SK-N-SH (cell line): Measurements from ENCODE around the gene TCL1A. TPM values are rescaled to one million over a fixed set of nuclear protein-coding genes. Genes with fewer than 3 reads are reported as not detected.

Experiments
- CTCF ChIA-PET: fragments of 300-600, 350-600 bp; formaldehyde crosslinking; extraction: SDS; loops from one replicate; lab custom pipeline; 2021; lab: Yijun Ruan, JAX
- POLR2A ChIA-PET: fragments of 350-600 bp; sonication (Branson Sonifier 250); formaldehyde crosslinking; extraction: SDS; loops from one replicate; lab custom pipeline; 2020; ENCODE audit warnings: antibody characterized with exemption, inconsistent platforms; lab: Yijun Ruan, JAX
- DNase-seq: peaks from one replicate; pipeline ENCODE4 v3.0.0; 2012
- H2AFZ ChIP-seq: fragments of 200-600 bp; sonication (generic); 2 replicates; pipeline ENCODE4 v1.8.1; 2016; ENCODE audit warnings: antibody characterized with exemption, mild to moderate bottlenecking, low read depth
- H3F3A ChIP-seq: fragments of 200-600 bp; sonication (generic); replicated peaks from 2 replicates; pipeline ENCODE3; 2016; ENCODE audit warnings: antibody characterized with exemption, mild to moderate bottlenecking; ENCODE audit not compliant: insufficient read depth
- H3K27ac ChIP-seq, 2 experiments: fragments of 200-500 bp in 1 of 2; fragments of 200-600 bp in 1 of 2; sonication (Bioruptor generic) in 1 of 2; sonication (generic), shearing (Covaris generic) in 1 of 2; 2 replicates each; pipeline versions ENCODE4 v1.5.1 to v1.6.1; 2014 to 2016; ENCODE audit warnings: low read depth in 2 of 2, inconsistent platforms in 1 of 2, low read length in 1 of 2, mild to moderate bottlenecking in 1 of 2, mixed read lengths in 1 of 2
- H3K27me3 ChIP-seq: fragments of 200-600 bp; sonication (generic), shearing (Covaris generic); 2 replicates; pipeline ENCODE4 v1.6.1; 2016; ENCODE audit warnings: mixed run types; ENCODE audit not compliant: insufficient read depth
- H3K36me3 ChIP-seq, 2 experiments: fragments of 200-500 bp in 1 of 2; fragments of 200-600 bp in 1 of 2; sonication (Bioruptor generic) in 1 of 2; sonication (generic) in 1 of 2; replicated peaks in 1 of 2; 2 replicates each; pipeline versions ENCODE3 to v1.5.1; 2014 to 2016; ENCODE audit warnings: low read length in 1 of 2, mild to moderate bottlenecking in 1 of 2; ENCODE audit not compliant: insufficient read depth in 2 of 2, control insufficient read depth in 1 of 2
- H3K4me1 ChIP-seq, 2 experiments: fragments of 200-500 bp in 1 of 2; fragments of 200-600 bp in 1 of 2; sonication (Bioruptor generic) in 1 of 2; sonication (generic), shearing (Covaris generic) in 1 of 2; 2 replicates each; pipeline versions ENCODE4 v1.5.1 to v1.6.1; 2014 to 2016; ENCODE audit warnings: low read depth in 1 of 2, low read length in 1 of 2, mixed run types in 1 of 2; ENCODE audit not compliant: insufficient read depth in 2 of 2, control insufficient read depth in 1 of 2
- H3K4me2 ChIP-seq: fragments of 200-600 bp; sonication (generic), shearing (Covaris generic); 2 replicates; pipeline ENCODE4 v1.6.1; 2017; ENCODE audit warnings: mixed run types
- H3K4me3 ChIP-seq, 2 experiments: fragments of 200-500 bp in 1 of 2; fragments of 200-600 bp in 1 of 2; sonication (Bioruptor generic) in 1 of 2; sonication (generic), shearing (Covaris generic) in 1 of 2; 2 replicates each; pipeline versions ENCODE4 v1.5.1 to v1.8.1; 2014 to 2016; ENCODE audit warnings: low read depth in 2 of 2, inconsistent platforms in 1 of 2, low read length in 1 of 2, mild to moderate bottlenecking in 1 of 2, mixed read lengths in 1 of 2, moderate library complexity in 1 of 2
- H3K79me2 ChIP-seq: fragments of 200-600 bp; sonication (generic); 2 replicates; pipeline ENCODE4 v1.8.1; 2017; ENCODE audit warnings: mild to moderate bottlenecking; ENCODE audit not compliant: insufficient read depth
- H3K9ac ChIP-seq: fragments of 200-600 bp; sonication (generic); 2 replicates; pipeline ENCODE4 v1.6.1; 2017; ENCODE audit warnings: mixed run types
- H3K9me2 ChIP-seq: fragments of 200-600 bp; sonication (generic); 2 replicates; pipeline ENCODE4 v1.6.1; 2017; ENCODE audit warnings: mixed run types
- H3K9me3 ChIP-seq: fragments of 200-600 bp; sonication (generic); 2 replicates; pipeline ENCODE4 v1.6.1; 2017; ENCODE audit warnings: mixed run types, mild to moderate bottlenecking, moderate library complexity
- H4K20me1 ChIP-seq: fragments of 200-600 bp; sonication (generic); 2 replicates; pipeline ENCODE4 v1.6.1; 2017; ENCODE audit warnings: mild to moderate bottlenecking, mixed run types; ENCODE audit not compliant: insufficient read depth
- CTCF ChIP-seq: fragments of 200-600 bp; sonication (generic); IDR thresholded peaks from 2 replicates; pipeline ENCODE4 v1.6.1; 2017; ENCODE audit warnings: antibody characterized with exemption, mild to moderate bottlenecking, moderate library complexity
- EP300 ChIP-seq, 2 experiments: IDR thresholded peaks; 2 replicates each; pipeline versions ENCODE4 v1.4.0 to v1.6.1; 2012; ENCODE audit warnings: borderline replicate concordance in 1 of 2, low read depth in 1 of 2, low read length in 1 of 2
- FOSL2 ChIP-seq: IDR thresholded peaks from 2 replicates; pipeline ENCODE4 v1.4.0; 2012; ENCODE audit warnings: low read depth, mild to moderate bottlenecking, moderate library complexity, borderline replicate concordance
- GABPA ChIP-seq: IDR thresholded peaks from 2 replicates; pipeline ENCODE4 v1.4.0; 2012; ENCODE audit warnings: low read depth, mild to moderate bottlenecking
- MEF2A ChIP-seq: IDR thresholded peaks from 2 replicates; pipeline ENCODE4 v1.4.0; 2012; ENCODE audit warnings: low read depth, borderline replicate concordance
- NFIC ChIP-seq: IDR thresholded peaks from 2 replicates; pipeline ENCODE4 v1.4.0; 2012; ENCODE audit warnings: borderline replicate concordance
- NRF1 ChIP-seq: IDR thresholded peaks from 2 replicates; pipeline ENCODE4 v1.6.1; 2012; ENCODE audit warnings: low read depth, mild to moderate bottlenecking, low read length
- PBX3 ChIP-seq: IDR thresholded peaks from 2 replicates; pipeline ENCODE4; 2012
- RCOR1 ChIP-seq: fragments of 150-350 bp; IDR thresholded peaks from 2 replicates; pipeline ENCODE4 v1.6.1; 2017; ENCODE audit warnings: antibody characterized with exemption, low read length
- REST ChIP-seq: IDR thresholded peaks from 2 replicates; pipeline ENCODE4 v1.6.1; 2012; ENCODE audit warnings: mild to moderate bottlenecking, low read depth, low read length, moderate library complexity
- TEAD4 ChIP-seq: IDR thresholded peaks from 2 replicates; pipeline ENCODE4 v1.4.0; 2012; ENCODE audit warnings: mild to moderate bottlenecking, borderline replicate concordance; ENCODE audit not compliant: insufficient read depth
- USF2 ChIP-seq: fragments of 150-350 bp; IDR thresholded peaks from 2 replicates; pipeline ENCODE4 v1.6.1; 2017; ENCODE audit warnings: antibody characterized with exemption, low read length, low read depth, borderline replicate concordance
- WGBS: methylation state at CpG from one replicate; pipeline ENCODE4 v1.1.6; 2017; ENCODE audit warnings: low lambda C conversion rate; 5-methylcytosine and 5-hydroxymethylcytosine counted together
- polyA plus RNA-seq, 3 experiments: library from polyadenylated mRNA; depleted of rRNA; stranded (reverse); fragments of >200 nt; gene quantifications; 2 replicates each; pipeline ENCODE4 v1.2.3, GENCODE V29; 2012

TCL1A gene
- polyA plus RNA-seq, 1 of the 3 experiments (the other 2 are of a cell fraction): not detected

- 47% methylated on average over 5 of the region's 5 CpGs for WGBS
- Histone ChIP-seq H2AFZ (no peak overlapping the region), H3K79me2 (no peaks in the 10 kb centered on the region), H3K9me2 (no peaks in the 10 kb centered on the region), H3K9ac (no peak overlapping the region), H3K4me3 (no peak overlapping the region), H3K9me3 (no peaks in the 10 kb centered on the region), H3K4me2 (no peak overlapping the region), H3K27me3 (no peaks in the 10 kb centered on the region), H4K20me1 (no peaks in the 10 kb centered on the region), H3K4me1 (peaks cover 0 to 18% of the 10 kb centered on the region in 2 experiments; a peak in 1 of 4 replicates), H3F3A (no peaks in the 10 kb centered on the region), H3K27ac (no peak overlapping the region), H3K36me3 (no peaks in the 10 kb centered on the region)
- no peak for DNase-seq
- TF ChIP-seq REST (no peak), PBX3 (no peak), NFIC (no peak), RCOR1 (no peak)
- POLR2A ChIA-PET: no interaction called here
- CTCF ChIA-PET: interaction anchor here (1.3 kb wide), 1 partner anchor 7 kb away, joined by 6 read pairs; no protein-coding TSS in a partner anchor
These were observed 50.6 kb downstream of the TCL1A start for GRCh38 chr14:95663226-95663797.

GRCh38 chr14:95662376-95663186 lies 51.3 kb downstream of the TCL1A start:
- H3K27ac ChIP-seq: no peak overlapping the region
- no peaks in the 10 kb centered on the region for H3K36me3 ChIP-seq
- POLR2A ChIA-PET: no interaction called here
- no peaks in the 10 kb centered on the region for H4K20me1 ChIP-seq
- H3K9me3 ChIP-seq: no peaks in the 10 kb centered on the region
- no peaks in the 10 kb centered on the region for H3K9me2 ChIP-seq
- no peaks in the 10 kb centered on the region for H3F3A ChIP-seq
- CTCF ChIA-PET: interaction anchor here (1.3 kb wide), 1 partner anchor 111 kb away, joined by 5 read pairs; no protein-coding TSS in a partner anchor
- no peak overlapping the region for H3K4me3 ChIP-seq
- no peaks in the 10 kb centered on the region for H3K79me2 ChIP-seq
- no peak overlapping the region for H2AFZ ChIP-seq
- H3K4me2 ChIP-seq: no peak overlapping the region
- 65% methylated on average over 4 of the region's 4 CpGs for WGBS
- H3K27me3 ChIP-seq: no peaks in the 10 kb centered on the region
- no peak for DNase-seq
- no peak overlapping the region for H3K9ac ChIP-seq
- peaks cover 0 to 18% of the 10 kb centered on the region in 2 experiments; a peak in 1 of 4 replicates for H3K4me1 ChIP-seq
- no peak for TF ChIP-seq REST
- TF ChIP-seq EP300 (IDR thresholded peaks at IDR 0.05; ENCODE audit: borderline replicate concordance in 1 of 2, low read depth in 1 of 2, low read length in 1 of 2): no peak
- TF ChIP-seq MEF2A: no peak
- no peak for TF ChIP-seq NRF1
- no peak for TF ChIP-seq FOSL2
- TF ChIP-seq GABPA: no peak
- TF ChIP-seq CTCF: no peak
- TF ChIP-seq TEAD4: no peak
- TF ChIP-seq USF2: no peak
